Middle frontal gyrus (tissue), 1 donor: ENCODE measurements around the gene TMEM244.
"Not testable (repeated sequence)": the region's sequence is repeated elsewhere in the genome, so short reads cannot be mapped to it uniquely, and the experiment has no call there.

Experiments used
- DNase-seq: peaks from one replicate; pipeline ENCODE4 v3.0.0-alpha.2; 2015; ENCODE audit warnings: low spot score; ENCODE audit errors: extremely low spot score

TMEM244 gene

GRCh38 chr6:129817332-129817731, 43.8 kb downstream of the TMEM244 start:
- DNase-seq, result no peak

GRCh38 chr6:129812145-129812777, 48.9 kb downstream of the TMEM244 start:
- DNase-seq, result no peak

GRCh38 chr6:129807141-129807540, 54.0 kb downstream of the TMEM244 start:
- not testable (repeated sequence) for DNase-seq

DNA sequence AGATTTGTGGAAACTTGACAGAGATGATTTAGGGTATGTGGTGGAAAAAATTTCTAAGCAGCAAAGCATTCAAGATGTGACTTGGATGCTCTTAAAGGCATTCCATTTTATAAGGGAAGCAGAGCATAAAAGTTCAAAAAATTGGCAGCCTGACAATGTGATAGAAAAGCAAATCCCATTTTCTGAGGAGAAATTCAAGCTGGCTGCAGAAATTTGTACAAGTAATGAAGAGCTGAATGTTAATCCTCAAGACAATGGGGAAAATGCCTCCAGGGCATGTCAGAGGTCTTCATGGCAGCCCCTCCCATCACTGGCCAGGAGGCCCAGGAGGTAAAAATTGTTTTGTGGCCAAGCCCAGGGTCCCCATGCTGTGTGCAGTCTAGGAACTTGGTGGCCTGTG, 58.2 kb downstream of the TMEM244 start:
- not testable (repeated sequence) for DNase-seq

DNA sequence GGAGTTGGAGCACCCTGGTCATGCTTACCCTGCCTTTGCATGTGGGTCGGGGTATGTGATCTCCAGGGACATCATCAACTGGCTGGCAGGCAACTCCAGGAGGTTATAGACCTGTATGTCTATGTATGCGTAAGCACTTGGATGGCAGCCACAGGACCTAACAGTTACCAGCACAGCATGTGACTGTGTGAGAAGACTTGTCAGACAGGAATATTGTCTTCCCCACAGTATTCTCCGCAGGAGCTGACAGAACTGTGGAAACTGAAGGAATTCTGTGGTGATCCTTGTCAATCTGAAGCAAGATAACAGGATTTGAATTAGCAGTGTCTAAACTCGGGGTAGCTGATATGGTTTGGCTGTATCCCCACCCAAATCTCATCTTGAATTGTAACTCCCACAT, 59.2 kb downstream of the TMEM244 start:
- DNase-seq, result no peak

DNA sequence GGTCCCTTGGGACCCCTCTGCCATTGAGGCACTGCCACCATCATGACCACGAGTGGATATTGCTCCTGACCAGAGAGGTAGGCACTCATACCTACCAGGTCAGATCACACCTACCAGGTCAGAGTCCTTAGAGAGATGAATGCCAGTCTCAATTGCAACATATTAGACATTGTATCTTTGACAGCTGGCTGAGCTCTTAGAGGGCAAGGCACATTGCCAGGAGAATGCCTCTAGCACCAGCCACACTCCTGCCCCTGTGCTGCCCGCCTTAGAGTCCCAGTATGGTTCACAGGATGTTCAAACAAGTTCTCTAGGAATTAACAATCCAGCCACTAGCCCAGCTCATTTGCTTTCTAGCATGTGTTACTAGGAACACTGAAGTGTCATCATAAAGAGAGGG, 65.9 kb downstream of the TMEM244 start:
- DNase-seq, result no peak

DNA sequence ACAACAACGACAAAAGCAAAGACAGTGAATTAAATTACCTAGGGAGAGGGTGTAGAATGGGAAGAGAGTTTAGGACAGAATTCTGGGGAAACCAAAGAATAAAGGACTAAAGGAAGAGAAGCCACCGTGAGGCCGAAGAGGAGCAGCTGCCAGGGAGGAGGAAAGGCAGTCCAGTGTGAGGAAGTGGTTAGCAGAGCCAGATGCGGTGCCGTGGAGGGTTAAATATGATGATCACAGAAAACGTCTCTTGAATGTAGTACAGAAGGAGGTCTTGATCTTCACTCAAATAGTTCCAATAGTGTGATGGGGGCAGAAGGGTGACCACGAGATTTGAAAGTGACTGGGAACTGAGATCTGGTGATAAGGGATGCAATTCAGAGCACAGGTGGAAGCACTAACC, 67.7 kb downstream of the TMEM244 start:
- no peak for DNase-seq

- DNase-seq, result no peak
Measured at GRCh38 chr6:129792049-129792448, 69.1 kb downstream of the TMEM244 start.

DNA sequence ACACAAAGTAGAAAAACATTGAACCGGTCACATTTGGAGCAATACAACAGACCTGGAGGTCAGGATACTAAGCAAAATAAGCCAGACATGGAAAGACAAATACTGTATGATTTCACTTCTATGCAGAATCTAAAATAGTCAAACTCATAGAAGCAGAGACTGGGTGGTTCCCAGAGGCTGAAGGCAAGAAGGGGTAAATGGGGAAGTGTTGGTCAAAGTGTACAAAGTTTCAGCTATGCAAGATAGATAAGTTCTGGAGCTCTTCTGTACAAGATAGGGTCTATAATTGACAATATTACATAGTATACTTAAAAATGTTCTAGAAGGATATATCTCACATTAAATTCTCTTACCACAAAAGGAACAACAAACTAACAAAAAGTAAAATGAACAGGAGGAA, 70.3 kb downstream of the TMEM244 start:
- no peak for DNase-seq

GRCh38 chr6:129789974-129790373, 71.1 kb downstream of the TMEM244 start:
- DNase-seq, result no peak

DNA sequence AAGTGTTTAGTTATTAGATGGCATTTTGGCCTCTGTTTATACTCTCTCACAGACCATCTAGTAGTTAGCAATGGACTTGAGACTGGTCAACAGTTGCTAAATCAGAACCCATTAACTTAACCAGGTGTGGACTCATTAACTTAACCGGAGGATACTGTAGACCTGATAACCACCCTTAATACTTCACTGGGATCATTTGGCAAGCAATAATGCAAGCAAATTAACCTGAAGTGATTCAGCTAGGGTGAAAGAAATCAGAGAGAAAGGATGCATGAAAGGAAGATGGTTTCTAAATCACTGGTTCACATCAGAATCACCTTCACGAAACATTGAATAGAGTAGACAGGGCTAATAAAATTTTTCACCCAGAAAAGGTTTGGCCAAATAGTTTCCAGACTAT, 73.3 kb downstream of the TMEM244 start:
- no peak for DNase-seq

DNA sequence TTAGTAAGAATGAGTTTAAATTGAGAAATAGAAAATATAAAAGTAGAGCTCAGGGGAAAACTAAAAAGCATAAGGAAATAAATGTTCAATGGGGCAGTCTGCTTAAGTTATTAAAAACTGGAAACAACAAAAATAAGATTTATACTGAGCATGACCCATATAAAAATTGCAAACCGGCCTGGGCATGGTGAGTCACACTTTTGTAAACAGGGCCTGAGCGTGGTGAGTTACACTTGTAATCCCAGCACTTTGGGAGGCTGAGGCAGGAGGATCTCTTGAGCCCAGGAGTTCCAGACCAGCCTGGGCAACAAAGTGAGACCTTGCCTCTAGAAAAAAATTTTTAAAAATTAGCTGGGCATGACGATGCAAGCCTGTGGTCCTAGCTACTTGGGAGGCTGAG, 74.6 kb downstream of the TMEM244 start:
- DNase-seq, result no peak

- no peak for DNase-seq
Measured at GRCh38 chr6:129785756-129786135, 75.4 kb downstream of the TMEM244 start.

DNA sequence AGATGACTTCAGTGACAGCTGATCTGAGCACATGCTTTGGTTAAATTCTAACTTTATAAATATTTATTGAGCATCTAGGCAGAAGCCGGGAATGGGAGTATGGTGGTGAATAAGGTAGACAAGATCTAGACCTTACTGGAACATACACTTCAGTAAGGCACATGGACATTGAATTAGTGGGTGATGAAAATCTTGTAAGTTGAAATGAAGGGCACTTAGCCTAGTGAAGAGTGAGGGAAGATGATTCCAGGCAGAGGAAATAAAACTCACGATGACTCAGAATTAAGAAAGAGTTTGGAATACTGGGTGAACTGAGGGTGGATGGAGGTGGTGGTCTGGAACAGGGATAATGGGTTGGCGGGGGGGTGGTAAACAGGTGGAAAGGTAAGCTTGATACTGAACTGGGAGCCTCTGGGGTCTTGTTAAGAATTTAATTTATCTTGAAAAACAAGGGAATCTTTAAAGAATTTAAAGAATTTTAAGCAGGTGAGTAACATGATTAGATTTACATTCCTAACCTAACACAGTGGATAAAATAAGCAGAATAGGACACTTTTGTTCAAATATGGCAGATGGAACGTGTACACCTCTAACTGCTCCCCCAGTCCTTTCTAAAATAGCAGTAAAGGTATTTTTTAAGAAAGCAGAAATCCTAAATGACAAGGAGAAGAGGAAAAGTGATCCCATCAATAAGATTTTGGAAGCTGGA, 75.9 kb downstream of the TMEM244 start:
- no peak for DNase-seq
